ENCODE results near the gene ARHGAP18. TPM values are rescaled to one million over a fixed set of nuclear protein-coding genes. Genes with fewer than 3 reads are reported as not detected.

Gene ARHGAP18
- total and polyA plus RNA-seq, 2 of the 13 experiments (the other 11 are each of a cell fraction or from before 2014, with no cell fraction given): 58.2 to 115 TPM

DNA sequence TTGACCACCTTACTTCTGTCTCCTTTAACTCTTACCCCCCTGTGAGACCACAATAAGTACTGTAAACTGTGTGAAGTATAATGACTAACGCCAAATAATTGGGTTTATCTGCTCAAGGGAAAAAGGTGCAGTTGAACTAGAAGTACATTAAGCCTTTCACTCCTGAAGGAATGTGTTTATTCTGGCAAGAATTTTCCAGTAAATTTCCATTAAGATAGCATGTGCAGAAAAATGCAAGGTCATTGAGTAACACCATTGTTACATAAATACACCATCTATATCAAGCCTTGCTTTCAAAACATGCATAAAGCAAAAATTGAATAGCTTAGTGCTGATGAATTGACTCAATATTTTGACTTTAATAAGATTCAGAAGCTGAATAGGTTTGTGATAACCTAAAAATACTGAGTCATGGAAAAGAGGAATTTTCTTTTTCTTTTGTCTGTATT lies 65.4 kb downstream of the ARHGAP18 start:
- Histone ChIP-seq H3K4me3 (replicated peaks in 1 of 3; ENCODE audit: insufficient read depth in 1 of 3, low read depth in 2 of 3, low read length in 3 of 3) (peak overlapping the region in 1 of 3 experiments; percentile 7; a peak in 1 of 6 replicates), H3K36me3 (replicated peaks in 1 of 2; ENCODE audit: control insufficient read depth in 1 of 2, insufficient read depth in 2 of 2, low read length in 2 of 2) (peaks cover 6 to 27% of the 10 kb centered on the region in 2 experiments), H3K27ac (ENCODE audit: extremely low read length, insufficient read depth, low read length) (peak overlapping the region; percentile 68), H4K20me1 (ENCODE audit: insufficient read depth, low read length) (no peaks in the 10 kb centered on the region), H3K4me2 (ENCODE audit: low read depth, low read length) (peak overlapping the region; percentile 56), H3K9ac (ENCODE audit: insufficient read depth, low read depth, low read length) (no peak overlapping the region), H3K79me2 (ENCODE audit: insufficient read depth, low read length) (peaks cover 90% of the 10 kb centered on the region), H2AFZ (ENCODE audit: low read length) (no peak overlapping the region), H3K27me3 (ENCODE audit: control insufficient read depth in 1 of 2, insufficient read depth in 2 of 2, low read length in 2 of 2) (no peaks in the 10 kb centered on the region), H3K9me3 (ENCODE audit: low read length) (no peaks in the 10 kb centered on the region), H3K4me1 (ENCODE audit: insufficient read depth, low read length) (peaks cover 89% of the 10 kb centered on the region)
- POLR2A ChIA-PET: interaction anchor here (0.8 to 2.0 kb wide), 7 partner anchors 9 to 73 kb away, joined by 3 to 11 read pairs (median 4); partner anchors contain the start of gene ARHGAP18
- DNase-seq (ENCODE audit: low spot score) (peak; percentile 85), ATAC-seq (peak; percentile 53), FAIRE-seq (peak; percentile 55)
- CTCF ChIA-PET (ENCODE audit: low intra/inter-chr PET ratio, low total read pairs): no interaction called here
- in situ Hi-C loops (cut with HindIII; ENCODE audit: extremely low pct_ligation_motif_present, low pct_unique_long_range_greater_than_20kb) (no loop called here), intact Hi-C loops (cut with micrococcal nuclease; ENCODE audit: unreplicated experiment) (loop anchor here (2.0 to 5.0 kb wide), 3 partner anchors 38 to 72 kb away; no protein-coding TSS in a partner anchor)
- BruUV-seq (replicated peaks): no TSS peak
- 8% methylated on average over 1 of the region's 1 CpG for WGBS (ENCODE audit: low lambda C conversion rate)
- TF ChIP-seq PRPF4 (IDR thresholded peaks at IDR 0.05; ENCODE audit: low read depth, low read length, poor library complexity, severe bottlenecking) (no peak), ERF (CRISPR knock-in tag; IDR thresholded peaks at IDR 0.05) (0 out of 2 replicates have a peak, but pooled peaks have one; percentile 24), SNAPC2 (CRISPR knock-in tag; IDR thresholded peaks at IDR 0.05) (0 out of 2 replicates have a peak, but pooled peaks have one; percentile 24), ZNF274 (CRISPR knock-in tag; IDR thresholded peaks at IDR 0.05) (no peak), ZNF704 (CRISPR knock-in tag; IDR thresholded peaks at IDR 0.05; ENCODE audit: borderline replicate concordance) (no peak), TOPORS (CRISPR knock-in tag; IDR thresholded peaks at IDR 0.05) (no peak), HINFP (CRISPR knock-in tag; IDR thresholded peaks at IDR 0.05; ENCODE audit: low read depth) (no peak), NRL (CRISPR knock-in tag; IDR thresholded peaks at IDR 0.05; ENCODE audit: borderline replicate concordance) (no peak), GTF2F1 (IDR thresholded peaks at IDR 0.05; ENCODE audit: low read length) (no peak), ZNF879 (CRISPR knock-in tag; IDR thresholded peaks at IDR 0.05) (no peak), ZBTB4 (CRISPR knock-in tag; IDR thresholded peaks at IDR 0.05; ENCODE audit: borderline replicate concordance) (no peak), RARG (CRISPR knock-in tag; IDR thresholded peaks at IDR 0.05; ENCODE audit: low read depth) (no peak), TBX2 (CRISPR knock-in tag; IDR thresholded peaks at IDR 0.05; ENCODE audit: borderline replicate concordance) (peak; percentile 58; the same call in 1 of the 2 replicates), CENPT (CRISPR knock-in tag; IDR thresholded peaks at IDR 0.05; ENCODE audit: low read depth) (no peak), RBM39 (IDR thresholded peaks at IDR 0.05; ENCODE audit: low read depth, low read length, poor library complexity, severe bottlenecking) (no peak), ZFP62 (CRISPR knock-in tag; IDR thresholded peaks at IDR 0.05) (no peak), SNAI1 (CRISPR knock-in tag; IDR thresholded peaks at IDR 0.05; ENCODE audit: borderline replicate concordance) (no peak), ETS1 (CRISPR knock-in tag; IDR thresholded peaks at IDR 0.05) (no peak)
